Osteoblast (primary cell): ENCODE data around the gene TRHDE. TPM values are rescaled to one million over a fixed set of nuclear protein-coding genes. Genes with fewer than 3 reads are reported as not detected.

Source experiments
- DNase-seq: peaks from one replicate; pipeline ENCODE4 v3.0.0; 2011; ENCODE audit warnings: low spot score, mixed read lengths; ENCODE audit not compliant: insufficient read length; ENCODE audit errors: missing footprints
- H2AFZ ChIP-seq: 2 replicates; pipeline ENCODE4 v1.6.0; 2011; ENCODE audit warnings: mild to moderate bottlenecking, low read length
- H3K27ac ChIP-seq: 2 replicates; pipeline ENCODE4 v1.5.1; 2011; ENCODE audit warnings: mild to moderate bottlenecking, low read depth, low read length, moderate library complexity
- H3K27me3 ChIP-seq: 2 replicates; pipeline ENCODE4 v1.6.0; 2012; ENCODE audit warnings: mild to moderate bottlenecking, control low read depth, inconsistent platforms, low read length, moderate library complexity; ENCODE audit not compliant: insufficient read depth
- H3K36me3 ChIP-seq: 2 replicates; pipeline ENCODE4 v1.5.1; 2011; ENCODE audit warnings: mild to moderate bottlenecking, low read length, control low read depth, moderate library complexity; ENCODE audit not compliant: insufficient read depth
- H3K4me1 ChIP-seq: 2 replicates; pipeline ENCODE4 v1.5.1; 2011; ENCODE audit warnings: mild to moderate bottlenecking, low read length, control low read depth, moderate library complexity; ENCODE audit not compliant: insufficient read depth
- H3K4me2 ChIP-seq: 2 replicates; pipeline ENCODE4 v1.6.0; 2011; ENCODE audit warnings: mild to moderate bottlenecking, low read length; ENCODE audit not compliant: insufficient read depth
- H3K4me3 ChIP-seq: fragments of 200-600 bp; sonication (generic); 3 replicates; pipeline ENCODE4 v1.5.1; 2012; ENCODE audit warnings: mild to moderate bottlenecking, low read length, inconsistent platforms; ENCODE audit not compliant: insufficient read depth
- H3K79me2 ChIP-seq: 2 replicates; pipeline ENCODE4 v1.6.0; 2012; ENCODE audit warnings: mild to moderate bottlenecking, low read length, control low read depth, inconsistent platforms; ENCODE audit not compliant: insufficient read depth
- H3K9me3 ChIP-seq: 2 replicates; pipeline ENCODE4 v1.5.1; 2011; ENCODE audit warnings: low read depth, low read length, control low read depth
- H4K20me1 ChIP-seq: 2 replicates; pipeline ENCODE4 v1.6.0; 2012; ENCODE audit warnings: mild to moderate bottlenecking, low read length, control low read depth; ENCODE audit not compliant: insufficient read depth
- total RNA-seq: library from RNA; depleted of rRNA; stranded (reverse); fragments of >200 nt; gene quantifications from 2 replicates; pipeline ENCODE4 v1.2.3, GENCODE V29; 2012
- TF ChIP-seq, protein P1 (sequence below): IDR thresholded peaks from 2 replicates; pipeline ENCODE4 v1.5.1; 2011; ENCODE audit warnings: mild to moderate bottlenecking, low read depth, low read length, moderate library complexity; ENCODE audit errors: extremely low read depth

The TRHDE gene
- total RNA-seq, 1 donor = under 0.01 TPM

DNA sequence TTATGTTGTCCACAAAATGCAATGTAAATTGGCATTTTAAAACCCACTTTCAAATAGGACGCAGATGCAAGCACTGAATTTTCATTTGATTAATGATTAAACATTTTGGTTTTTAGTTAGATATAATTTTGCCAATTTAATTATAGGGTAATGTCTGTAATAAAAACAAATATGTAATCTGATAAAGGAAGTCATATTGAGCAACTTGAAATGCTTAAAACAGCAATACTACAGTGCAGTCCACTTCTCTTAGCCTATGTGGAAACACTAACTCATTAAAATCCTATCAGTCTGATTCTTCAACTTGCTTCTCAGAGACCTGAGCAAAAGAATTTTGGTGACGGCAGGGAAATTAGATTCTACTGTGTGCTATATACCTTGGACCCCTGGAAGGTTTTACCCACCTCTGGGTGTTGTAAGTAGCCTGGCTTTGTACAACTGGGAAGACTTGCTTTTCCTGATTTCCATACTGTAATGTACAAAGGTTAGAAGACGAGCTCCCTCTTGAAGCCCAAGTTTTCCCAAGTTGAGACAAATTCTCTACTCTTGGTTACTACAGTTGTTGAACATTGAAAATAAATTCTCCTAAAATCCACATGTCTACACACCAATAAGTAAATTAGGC, 4.1 kb downstream of the TRHDE start:
- TF ChIP-seq, protein P1, sequence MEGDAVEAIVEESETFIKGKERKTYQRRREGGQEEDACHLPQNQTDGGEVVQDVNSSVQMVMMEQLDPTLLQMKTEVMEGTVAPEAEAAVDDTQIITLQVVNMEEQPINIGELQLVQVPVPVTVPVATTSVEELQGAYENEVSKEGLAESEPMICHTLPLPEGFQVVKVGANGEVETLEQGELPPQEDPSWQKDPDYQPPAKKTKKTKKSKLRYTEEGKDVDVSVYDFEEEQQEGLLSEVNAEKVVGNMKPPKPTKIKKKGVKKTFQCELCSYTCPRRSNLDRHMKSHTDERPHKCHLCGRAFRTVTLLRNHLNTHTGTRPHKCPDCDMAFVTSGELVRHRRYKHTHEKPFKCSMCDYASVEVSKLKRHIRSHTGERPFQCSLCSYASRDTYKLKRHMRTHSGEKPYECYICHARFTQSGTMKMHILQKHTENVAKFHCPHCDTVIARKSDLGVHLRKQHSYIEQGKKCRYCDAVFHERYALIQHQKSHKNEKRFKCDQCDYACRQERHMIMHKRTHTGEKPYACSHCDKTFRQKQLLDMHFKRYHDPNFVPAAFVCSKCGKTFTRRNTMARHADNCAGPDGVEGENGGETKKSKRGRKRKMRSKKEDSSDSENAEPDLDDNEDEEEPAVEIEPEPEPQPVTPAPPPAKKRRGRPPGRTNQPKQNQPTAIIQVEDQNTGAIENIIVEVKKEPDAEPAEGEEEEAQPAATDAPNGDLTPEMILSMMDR = no peak
- no peaks in the 10 kb centered on the region for H3K4me1 ChIP-seq
- no peaks in the 10 kb centered on the region for H3K36me3 ChIP-seq
- H3K4me2 ChIP-seq = no peak overlapping the region
- H3K27me3 ChIP-seq = peaks cover 25% of the 10 kb centered on the region
- DNase-seq = no peak
- no peak overlapping the region for H3K4me3 ChIP-seq
- H4K20me1 ChIP-seq = no peaks in the 10 kb centered on the region
- no peak overlapping the region for H3K27ac ChIP-seq
- no peak overlapping the region for H2AFZ ChIP-seq
- H3K79me2 ChIP-seq = no peaks in the 10 kb centered on the region
- no peaks in the 10 kb centered on the region for H3K9me3 ChIP-seq

DNA sequence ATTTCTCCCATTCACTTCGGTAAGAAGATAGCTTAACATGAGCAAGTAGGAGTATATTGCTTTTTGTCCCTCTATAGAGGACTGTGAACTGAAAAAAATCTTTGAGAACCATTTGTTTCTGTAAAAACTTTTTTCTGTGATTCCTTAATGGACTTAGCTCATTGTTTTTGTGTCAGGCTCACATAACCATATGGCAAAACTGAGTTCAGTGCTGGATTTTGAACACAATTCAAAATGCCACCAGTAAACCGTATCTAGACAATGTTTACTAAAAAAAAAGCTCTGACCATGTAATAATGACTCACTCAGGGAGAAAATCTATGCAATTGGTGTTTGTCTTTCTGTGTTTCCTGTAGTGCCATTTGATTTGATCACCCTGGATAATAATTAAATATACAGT, 5.2 kb downstream of the TRHDE start:
- Histone ChIP-seq H3K4me3 (no peak overlapping the region), H3K27ac (no peak overlapping the region), H3K4me2 (no peak overlapping the region), H4K20me1 (no peaks in the 10 kb centered on the region), H2AFZ (no peak overlapping the region), H3K27me3 (peaks cover 21% of the 10 kb centered on the region), H3K79me2 (no peaks in the 10 kb centered on the region), H3K4me1 (no peaks in the 10 kb centered on the region), H3K9me3 (no peaks in the 10 kb centered on the region), H3K36me3 (no peaks in the 10 kb centered on the region)
- no peak for DNase-seq
- TF ChIP-seq, protein P1 = no peak

DNA sequence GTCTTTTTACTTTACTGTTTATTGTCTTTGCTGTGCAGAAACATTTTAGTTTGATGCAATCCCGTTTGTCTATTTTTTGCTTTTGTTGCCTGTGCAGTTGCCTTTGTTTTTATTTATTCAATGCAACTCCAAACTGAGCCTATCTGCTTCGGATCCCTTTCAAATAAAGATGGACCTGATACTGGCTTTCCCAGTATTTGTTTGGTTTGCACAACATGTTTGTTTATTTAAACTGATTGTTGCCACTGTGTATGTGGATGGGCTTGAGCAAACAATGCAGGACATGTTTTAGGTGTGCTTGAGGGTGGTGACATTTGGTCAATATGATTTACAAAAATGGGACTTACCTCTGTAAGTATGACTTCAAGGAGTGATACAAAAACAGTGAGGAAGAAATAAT, 6.7 kb downstream of the TRHDE start:
- no peaks in the 10 kb centered on the region for H4K20me1 ChIP-seq
- no peaks in the 10 kb centered on the region for H3K4me1 ChIP-seq
- H3K4me3 ChIP-seq = no peak overlapping the region
- H3K27ac ChIP-seq = no peak overlapping the region
- H2AFZ ChIP-seq = no peak overlapping the region
- peaks cover 8% of the 10 kb centered on the region for H3K27me3 ChIP-seq
- no peak for DNase-seq
- no peaks in the 10 kb centered on the region for H3K36me3 ChIP-seq
- TF ChIP-seq, protein P1 = no peak
- no peaks in the 10 kb centered on the region for H3K9me3 ChIP-seq
- H3K4me2 ChIP-seq = no peak overlapping the region
- no peaks in the 10 kb centered on the region for H3K79me2 ChIP-seq

DNA sequence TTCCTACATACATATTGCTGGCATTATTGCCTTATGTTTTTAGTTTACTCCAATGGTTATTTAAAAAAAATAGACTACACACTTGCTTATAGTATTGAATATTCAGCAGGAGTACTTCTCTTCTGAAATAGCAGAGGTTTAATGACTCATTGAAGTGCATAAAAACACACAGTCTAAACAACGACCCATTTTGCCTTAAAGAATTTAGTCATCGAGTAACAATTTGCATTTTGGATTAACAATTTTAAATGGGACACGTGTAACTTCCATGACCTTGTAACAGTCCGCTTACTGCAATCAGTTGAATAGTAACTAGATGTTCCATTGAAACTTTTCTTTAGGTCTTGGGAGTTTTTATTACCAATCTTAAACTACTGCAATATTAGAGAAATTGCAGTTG, 9.0 kb downstream of the TRHDE start:
- DNase-seq = no peak
- Histone ChIP-seq H3K36me3 (no peaks in the 10 kb centered on the region), H4K20me1 (no peaks in the 10 kb centered on the region), H3K4me1 (no peaks in the 10 kb centered on the region), H3K79me2 (no peaks in the 10 kb centered on the region), H3K4me3 (no peak overlapping the region), H2AFZ (no peak overlapping the region), H3K27ac (no peak overlapping the region), H3K9me3 (no peaks in the 10 kb centered on the region), H3K27me3 (no peaks in the 10 kb centered on the region), H3K4me2 (no peak overlapping the region)
- TF ChIP-seq, protein P1 = no peak
